ENCODE measurements around the gene RAD51B.

DNA sequence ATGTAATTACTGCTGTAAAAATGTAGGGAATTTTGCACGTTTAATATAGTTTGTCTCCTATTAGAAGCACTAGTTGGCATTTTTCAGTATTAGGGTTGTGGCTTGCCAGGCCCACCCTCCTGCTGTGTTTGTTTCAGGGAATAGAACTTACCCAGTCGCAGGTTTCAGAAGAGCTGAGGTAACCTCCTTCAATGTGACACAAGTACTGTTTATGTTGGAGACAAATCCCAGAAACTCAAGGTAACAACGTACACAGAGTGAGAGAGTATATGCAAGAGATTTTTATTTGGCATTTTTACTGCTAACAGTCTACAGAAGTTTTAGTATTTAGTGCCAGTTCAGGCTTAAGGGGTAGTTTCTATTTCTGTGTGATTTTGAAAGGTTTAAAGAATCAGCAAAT lies 284.3 kb downstream of the RAD51B start:
- TF ChIP-seq PRDM1 (tag by site-specific recombination; IDR thresholded peaks at IDR 0.05) (no peak), ZNF274 (IDR thresholded peaks at IDR 0.05; ENCODE audit: low read length) (no peak), ZNF274 (tag by site-specific recombination; IDR thresholded peaks at IDR 0.05; ENCODE audit: borderline replicate concordance) (no peak), ZNF202 (tag by site-specific recombination; IDR thresholded peaks at IDR 0.05; ENCODE audit: borderline replicate concordance) (no peak), KLF10 (tag by site-specific recombination; IDR thresholded peaks at IDR 0.05) (no peak), KLF9 (tag by site-specific recombination; IDR thresholded peaks at IDR 0.05; ENCODE audit: low read depth) (no peak), ZNF658 (tag by site-specific recombination; IDR thresholded peaks at IDR 0.05) (no peak), REPIN1 (tag by site-specific recombination; IDR thresholded peaks at IDR 0.05; ENCODE audit: low read depth) (no peak), SETDB1 (IDR thresholded peaks at IDR 0.05; ENCODE audit: insufficient read length, low read length) (no peak), KLF8 (tag by site-specific recombination; IDR thresholded peaks at IDR 0.05) (0 out of 2 replicates have a peak, but pooled peaks have one; percentile 29)
- TF ChIP-seq, protein P1, sequence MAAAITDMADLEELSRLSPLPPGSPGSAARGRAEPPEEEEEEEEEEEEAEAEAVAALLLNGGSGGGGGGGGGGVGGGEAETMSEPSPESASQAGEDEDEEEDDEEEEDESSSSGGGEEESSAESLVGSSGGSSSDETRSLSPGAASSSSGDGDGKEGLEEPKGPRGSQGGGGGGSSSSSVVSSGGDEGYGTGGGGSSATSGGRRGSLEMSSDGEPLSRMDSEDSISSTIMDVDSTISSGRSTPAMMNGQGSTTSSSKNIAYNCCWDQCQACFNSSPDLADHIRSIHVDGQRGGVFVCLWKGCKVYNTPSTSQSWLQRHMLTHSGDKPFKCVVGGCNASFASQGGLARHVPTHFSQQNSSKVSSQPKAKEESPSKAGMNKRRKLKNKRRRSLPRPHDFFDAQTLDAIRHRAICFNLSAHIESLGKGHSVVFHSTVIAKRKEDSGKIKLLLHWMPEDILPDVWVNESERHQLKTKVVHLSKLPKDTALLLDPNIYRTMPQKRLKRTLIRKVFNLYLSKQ (tag by site-specific recombination; IDR thresholded peaks at IDR 0.05; ENCODE audit: borderline replicate concordance) = no peak
- TF ChIP-seq, protein P2, sequence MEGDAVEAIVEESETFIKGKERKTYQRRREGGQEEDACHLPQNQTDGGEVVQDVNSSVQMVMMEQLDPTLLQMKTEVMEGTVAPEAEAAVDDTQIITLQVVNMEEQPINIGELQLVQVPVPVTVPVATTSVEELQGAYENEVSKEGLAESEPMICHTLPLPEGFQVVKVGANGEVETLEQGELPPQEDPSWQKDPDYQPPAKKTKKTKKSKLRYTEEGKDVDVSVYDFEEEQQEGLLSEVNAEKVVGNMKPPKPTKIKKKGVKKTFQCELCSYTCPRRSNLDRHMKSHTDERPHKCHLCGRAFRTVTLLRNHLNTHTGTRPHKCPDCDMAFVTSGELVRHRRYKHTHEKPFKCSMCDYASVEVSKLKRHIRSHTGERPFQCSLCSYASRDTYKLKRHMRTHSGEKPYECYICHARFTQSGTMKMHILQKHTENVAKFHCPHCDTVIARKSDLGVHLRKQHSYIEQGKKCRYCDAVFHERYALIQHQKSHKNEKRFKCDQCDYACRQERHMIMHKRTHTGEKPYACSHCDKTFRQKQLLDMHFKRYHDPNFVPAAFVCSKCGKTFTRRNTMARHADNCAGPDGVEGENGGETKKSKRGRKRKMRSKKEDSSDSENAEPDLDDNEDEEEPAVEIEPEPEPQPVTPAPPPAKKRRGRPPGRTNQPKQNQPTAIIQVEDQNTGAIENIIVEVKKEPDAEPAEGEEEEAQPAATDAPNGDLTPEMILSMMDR (tag by site-specific recombination; IDR thresholded peaks at IDR 0.05) = no peak

Data from HEK293 (cell line).